ENCODE measurements around the gene PPM1J. TPM values are rescaled to one million over a fixed set of nuclear protein-coding genes. Genes with fewer than 3 reads are reported as not detected.
A peak's percentile ranks its signal among the peaks of the same experiment; 100 is the strongest.

PPM1J gene
- total RNA-seq, 1 experiment from 2014 or later = 0.80 TPM

DNA sequence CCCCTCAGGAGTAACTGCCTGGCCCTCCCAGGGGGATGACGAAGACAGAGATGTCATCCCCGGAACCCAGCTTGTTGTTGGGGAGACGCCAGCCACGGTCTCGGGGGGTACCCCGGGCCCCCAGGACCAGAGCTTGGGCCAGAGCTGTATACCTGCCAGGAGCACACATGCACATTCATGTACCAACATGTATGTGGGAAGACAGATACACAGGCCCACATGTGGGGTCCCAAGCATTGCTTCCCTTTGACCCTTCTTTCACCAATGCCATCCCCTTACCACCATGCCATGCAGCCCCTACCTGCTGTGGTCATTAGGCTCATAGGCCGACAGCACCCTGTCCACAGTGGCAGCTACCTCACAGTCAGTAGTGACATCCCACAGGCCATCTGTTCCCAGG is 5.0 kb downstream of the PPM1J start:
- Histone ChIP-seq H3K79me2 (ENCODE audit: low read length) (peaks cover 15% of the 10 kb centered on the region), H4K20me1 (ENCODE audit: low read length) (no peaks in the 10 kb centered on the region), H3F3A (ENCODE audit: low read length, unreplicated experiment) (peaks cover 3% of the 10 kb centered on the region), H3K4me3 (ENCODE audit: low read length) (no peak overlapping the region), H2AFZ (ENCODE audit: low read length) (no peak overlapping the region), H3K4me1 (ENCODE audit: insufficient read depth, low read length) (peaks cover 26% of the 10 kb centered on the region), H3K27ac (ENCODE audit: low read length) (no peak overlapping the region), H3K27me3 (ENCODE audit: low read length) (no peaks in the 10 kb centered on the region), H3K9ac (ENCODE audit: low read length) (no peak overlapping the region), H3K9me2 (replicated peaks; ENCODE audit: low read length) (no peaks in the 10 kb centered on the region), H3K4me2 (ENCODE audit: low read length) (no peak overlapping the region), H3K9me3 (ENCODE audit: low read length) (no peaks in the 10 kb centered on the region), H3K36me3 (ENCODE audit: low read depth, low read length) (no peaks in the 10 kb centered on the region)
- BruUV-seq (replicated peaks) = no TSS peak
- no peak for ATAC-seq
- ChIA-PET CTCF (no interaction called here), POLR2A (ENCODE audit: unreplicated experiment) (no interaction called here)
- TF ChIP-seq EZH2 (IDR thresholded peaks at IDR 0.05; ENCODE audit: low read length, unreplicated experiment) = no peak
- TF ChIP-seq, protein P1, sequence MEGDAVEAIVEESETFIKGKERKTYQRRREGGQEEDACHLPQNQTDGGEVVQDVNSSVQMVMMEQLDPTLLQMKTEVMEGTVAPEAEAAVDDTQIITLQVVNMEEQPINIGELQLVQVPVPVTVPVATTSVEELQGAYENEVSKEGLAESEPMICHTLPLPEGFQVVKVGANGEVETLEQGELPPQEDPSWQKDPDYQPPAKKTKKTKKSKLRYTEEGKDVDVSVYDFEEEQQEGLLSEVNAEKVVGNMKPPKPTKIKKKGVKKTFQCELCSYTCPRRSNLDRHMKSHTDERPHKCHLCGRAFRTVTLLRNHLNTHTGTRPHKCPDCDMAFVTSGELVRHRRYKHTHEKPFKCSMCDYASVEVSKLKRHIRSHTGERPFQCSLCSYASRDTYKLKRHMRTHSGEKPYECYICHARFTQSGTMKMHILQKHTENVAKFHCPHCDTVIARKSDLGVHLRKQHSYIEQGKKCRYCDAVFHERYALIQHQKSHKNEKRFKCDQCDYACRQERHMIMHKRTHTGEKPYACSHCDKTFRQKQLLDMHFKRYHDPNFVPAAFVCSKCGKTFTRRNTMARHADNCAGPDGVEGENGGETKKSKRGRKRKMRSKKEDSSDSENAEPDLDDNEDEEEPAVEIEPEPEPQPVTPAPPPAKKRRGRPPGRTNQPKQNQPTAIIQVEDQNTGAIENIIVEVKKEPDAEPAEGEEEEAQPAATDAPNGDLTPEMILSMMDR (conservative IDR thresholded peaks at IDR 0.05; ENCODE audit: low read depth, low read length) = no peak
- no peak for TF ChIP-seq EZH2phosphoT487 (IDR thresholded peaks at IDR 0.05; ENCODE audit: borderline replicate concordance, low read length)
- no peak for DNase-seq
- intact Hi-C loops (cut with micrococcal nuclease) = no loop called here

DNA sequence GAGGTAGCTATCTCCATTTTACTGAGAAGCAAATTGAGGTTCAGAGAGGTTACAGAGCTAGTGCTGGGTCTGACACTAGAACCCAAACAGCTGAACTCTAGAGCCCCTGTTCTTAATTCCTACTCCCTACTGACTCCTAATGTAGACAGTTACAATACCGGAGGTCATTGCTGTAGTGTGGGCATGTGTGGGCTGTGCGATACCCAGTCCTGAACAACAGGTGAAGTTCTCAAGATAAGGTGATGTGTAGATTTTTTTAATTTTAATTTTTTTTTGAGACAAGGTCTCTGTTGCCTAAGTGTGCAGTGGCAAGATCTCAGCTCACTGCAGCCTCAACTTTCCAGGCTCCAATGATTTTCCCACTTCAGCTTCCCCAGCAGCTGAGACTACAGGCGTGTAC is 6.6 kb downstream of the PPM1J start:
- Histone ChIP-seq H3K36me3 (ENCODE audit: low read depth, low read length) (no peaks in the 10 kb centered on the region; the same call in 1 of the 2 replicates), H3K27me3 (ENCODE audit: low read length) (no peaks in the 10 kb centered on the region), H3K4me2 (ENCODE audit: low read length) (peak overlapping the region; percentile 88; the same call in 1 of the 2 replicates), H2AFZ (ENCODE audit: low read length) (no peak overlapping the region), H3K79me2 (ENCODE audit: low read length) (peaks cover 27% of the 10 kb centered on the region), H3K4me3 (ENCODE audit: low read length) (no peak overlapping the region), H3K27ac (ENCODE audit: low read length) (no peak overlapping the region), H3K9ac (ENCODE audit: low read length) (no peak overlapping the region), H4K20me1 (ENCODE audit: low read length) (no peaks in the 10 kb centered on the region), H3K4me1 (ENCODE audit: insufficient read depth, low read length) (peaks cover 28% of the 10 kb centered on the region), H3F3A (ENCODE audit: low read length, unreplicated experiment) (peaks cover 3% of the 10 kb centered on the region), H3K9me2 (replicated peaks; ENCODE audit: low read length) (no peaks in the 10 kb centered on the region), H3K9me3 (ENCODE audit: low read length) (no peaks in the 10 kb centered on the region)
- no TSS peak for BruUV-seq (replicated peaks)
- TF ChIP-seq, protein P1 (conservative IDR thresholded peaks at IDR 0.05; ENCODE audit: low read depth, low read length) = no peak
- TF ChIP-seq EZH2phosphoT487 (IDR thresholded peaks at IDR 0.05; ENCODE audit: borderline replicate concordance, low read length) (no peak), EZH2 (IDR thresholded peaks at IDR 0.05; ENCODE audit: low read length, unreplicated experiment) (no peak)
- intact Hi-C loops (cut with micrococcal nuclease) = loop anchor here (5.0 kb wide), 1 partner anchor 206 kb away; no protein-coding TSS in a partner anchor
- CTCF ChIA-PET = interaction anchor here (1.2 to 1.5 kb wide), 2 partner anchors 34 to 207 kb away, joined by 4 to 7 read pairs; partner anchors contain the start of gene MOV10
- ATAC-seq (no peak), DNase-seq (no peak)
- POLR2A ChIA-PET (ENCODE audit: unreplicated experiment) = no interaction called here

- peaks cover 31% of the 10 kb centered on the region for H3K4me1 ChIP-seq (ENCODE audit: insufficient read depth, low read length)
- intact Hi-C loops (cut with micrococcal nuclease) = loop anchor here (5.0 kb wide), 1 partner anchor 206 kb away; no protein-coding TSS in a partner anchor
- TF ChIP-seq, protein P1 (conservative IDR thresholded peaks at IDR 0.05; ENCODE audit: low read depth, low read length) = no peak
- peak overlapping the region; percentile 97; the same call in 1 of the 2 replicates for H3K9ac ChIP-seq (ENCODE audit: low read length)
- ChIA-PET CTCF (interaction anchor here (0.7 to 1.5 kb wide), 3 partner anchors 33 to 314 kb away, joined by 3 to 7 read pairs (median 4); partner anchors contain the start of gene MOV10), POLR2A (ENCODE audit: unreplicated experiment) (no interaction called here)
- no peaks in the 10 kb centered on the region for H4K20me1 ChIP-seq (ENCODE audit: low read length)
- peak overlapping the region; percentile 97 for H3K4me3 ChIP-seq (ENCODE audit: low read length)
- H3K9me3 ChIP-seq (ENCODE audit: low read length) = no peaks in the 10 kb centered on the region
- H3K36me3 ChIP-seq (ENCODE audit: low read depth, low read length) = peaks cover 3% of the 10 kb centered on the region; the same call in 1 of the 2 replicates
- ATAC-seq (no peak), DNase-seq (no peak)
- H3K9me2 ChIP-seq (replicated peaks; ENCODE audit: low read length) = no peaks in the 10 kb centered on the region
- H3K79me2 ChIP-seq (ENCODE audit: low read length) = peaks cover 32% of the 10 kb centered on the region
- H2AFZ ChIP-seq (ENCODE audit: low read length) = peak overlapping the region; percentile 90
- BruUV-seq (replicated peaks) = no TSS peak
- peak overlapping the region; percentile 31; the same call in 1 of the 2 replicates for H3K27ac ChIP-seq (ENCODE audit: low read length)
- peaks cover 3% of the 10 kb centered on the region for H3F3A ChIP-seq (ENCODE audit: low read length, unreplicated experiment)
- peak overlapping the region; percentile 88 for H3K4me2 ChIP-seq (ENCODE audit: low read length)
- no peaks in the 10 kb centered on the region for H3K27me3 ChIP-seq (ENCODE audit: low read length)
Measured at GRCh38 chr1:112708002-112708448, 7.1 kb downstream of the PPM1J start.
